ENCODE data around the gene IL17RA.
"Not testable (repeated sequence)": the region's sequence is repeated elsewhere in the genome, so short reads cannot be mapped to it uniquely, and the experiment has no call there.

Gene IL17RA, protein sequence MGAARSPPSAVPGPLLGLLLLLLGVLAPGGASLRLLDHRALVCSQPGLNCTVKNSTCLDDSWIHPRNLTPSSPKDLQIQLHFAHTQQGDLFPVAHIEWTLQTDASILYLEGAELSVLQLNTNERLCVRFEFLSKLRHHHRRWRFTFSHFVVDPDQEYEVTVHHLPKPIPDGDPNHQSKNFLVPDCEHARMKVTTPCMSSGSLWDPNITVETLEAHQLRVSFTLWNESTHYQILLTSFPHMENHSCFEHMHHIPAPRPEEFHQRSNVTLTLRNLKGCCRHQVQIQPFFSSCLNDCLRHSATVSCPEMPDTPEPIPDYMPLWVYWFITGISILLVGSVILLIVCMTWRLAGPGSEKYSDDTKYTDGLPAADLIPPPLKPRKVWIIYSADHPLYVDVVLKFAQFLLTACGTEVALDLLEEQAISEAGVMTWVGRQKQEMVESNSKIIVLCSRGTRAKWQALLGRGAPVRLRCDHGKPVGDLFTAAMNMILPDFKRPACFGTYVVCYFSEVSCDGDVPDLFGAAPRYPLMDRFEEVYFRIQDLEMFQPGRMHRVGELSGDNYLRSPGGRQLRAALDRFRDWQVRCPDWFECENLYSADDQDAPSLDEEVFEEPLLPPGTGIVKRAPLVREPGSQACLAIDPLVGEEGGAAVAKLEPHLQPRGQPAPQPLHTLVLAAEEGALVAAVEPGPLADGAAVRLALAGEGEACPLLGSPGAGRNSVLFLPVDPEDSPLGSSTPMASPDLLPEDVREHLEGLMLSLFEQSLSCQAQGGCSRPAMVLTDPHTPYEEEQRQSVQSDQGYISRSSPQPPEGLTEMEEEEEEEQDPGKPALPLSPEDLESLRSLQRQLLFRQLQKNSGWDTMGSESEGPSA

DNA sequence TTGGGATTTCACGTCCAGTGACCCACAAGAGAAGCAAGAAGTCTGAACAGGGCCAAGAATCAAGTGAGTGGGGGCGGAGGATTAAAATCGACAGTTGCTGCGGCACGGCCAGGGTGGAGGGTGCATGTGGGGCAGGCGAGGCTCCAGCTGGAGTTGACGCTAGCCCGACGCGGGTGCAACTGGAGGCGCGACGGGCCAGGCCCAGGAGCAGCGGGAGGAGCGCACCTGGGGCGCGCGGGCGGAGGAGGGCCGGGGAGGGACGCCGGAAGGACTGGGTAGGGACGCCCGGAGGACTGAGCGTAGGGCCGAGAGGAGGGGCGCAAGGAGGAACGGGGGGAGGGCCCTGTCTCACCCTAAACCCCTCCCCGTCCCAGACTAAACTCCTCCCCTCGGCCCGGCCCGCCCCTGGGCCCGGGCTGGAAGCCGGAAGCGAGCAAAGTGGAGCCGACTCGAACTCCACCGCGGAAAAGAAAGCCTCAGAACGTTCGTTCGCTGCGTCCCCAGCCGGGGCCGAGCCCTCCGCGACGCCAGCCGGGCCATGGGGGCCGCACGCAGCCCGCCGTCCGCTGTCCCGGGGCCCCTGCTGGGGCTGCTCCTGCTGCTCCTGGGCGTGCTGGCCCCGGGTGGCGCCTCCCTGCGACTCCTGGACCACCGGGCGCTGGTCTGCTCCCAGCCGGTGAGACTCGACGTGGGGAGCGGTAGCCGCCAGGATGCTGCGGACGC lies at the start of gene IL17RA:
Gene IL17RA, plus strand, starts transcription at position 447 of the 723 bp plus-strand sequence. Its CDS starts 92 bp downstream, at position 539.
- peak; percentile 87 to 88 for DNase-seq (ENCODE audit: extremely low read depth in 1 of 2, low read depth in 1 of 2)

DNA sequence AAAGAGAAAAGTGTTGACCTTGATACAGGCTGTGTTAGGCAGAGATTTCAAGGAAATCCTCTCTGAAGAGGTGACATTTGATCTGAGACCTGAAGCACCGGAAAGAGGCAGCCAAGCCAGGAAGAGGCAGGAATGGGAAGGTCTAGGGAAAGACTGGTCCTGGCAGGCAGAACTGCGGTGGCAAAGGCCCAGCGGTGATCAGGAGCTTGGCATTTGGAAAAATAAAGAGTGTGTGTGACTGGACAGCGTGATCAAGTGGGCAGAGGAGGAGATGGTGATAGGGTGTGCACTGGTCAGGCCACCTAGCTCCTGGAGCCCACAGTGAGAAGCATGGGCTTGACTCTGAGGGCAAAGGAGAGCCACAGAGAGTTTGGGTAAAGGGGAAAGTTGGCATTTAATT lies 49.6 kb upstream of the IL17RA start:
- no peak for DNase-seq (ENCODE audit: extremely low read depth in 1 of 2, low read depth in 1 of 2)

DNA sequence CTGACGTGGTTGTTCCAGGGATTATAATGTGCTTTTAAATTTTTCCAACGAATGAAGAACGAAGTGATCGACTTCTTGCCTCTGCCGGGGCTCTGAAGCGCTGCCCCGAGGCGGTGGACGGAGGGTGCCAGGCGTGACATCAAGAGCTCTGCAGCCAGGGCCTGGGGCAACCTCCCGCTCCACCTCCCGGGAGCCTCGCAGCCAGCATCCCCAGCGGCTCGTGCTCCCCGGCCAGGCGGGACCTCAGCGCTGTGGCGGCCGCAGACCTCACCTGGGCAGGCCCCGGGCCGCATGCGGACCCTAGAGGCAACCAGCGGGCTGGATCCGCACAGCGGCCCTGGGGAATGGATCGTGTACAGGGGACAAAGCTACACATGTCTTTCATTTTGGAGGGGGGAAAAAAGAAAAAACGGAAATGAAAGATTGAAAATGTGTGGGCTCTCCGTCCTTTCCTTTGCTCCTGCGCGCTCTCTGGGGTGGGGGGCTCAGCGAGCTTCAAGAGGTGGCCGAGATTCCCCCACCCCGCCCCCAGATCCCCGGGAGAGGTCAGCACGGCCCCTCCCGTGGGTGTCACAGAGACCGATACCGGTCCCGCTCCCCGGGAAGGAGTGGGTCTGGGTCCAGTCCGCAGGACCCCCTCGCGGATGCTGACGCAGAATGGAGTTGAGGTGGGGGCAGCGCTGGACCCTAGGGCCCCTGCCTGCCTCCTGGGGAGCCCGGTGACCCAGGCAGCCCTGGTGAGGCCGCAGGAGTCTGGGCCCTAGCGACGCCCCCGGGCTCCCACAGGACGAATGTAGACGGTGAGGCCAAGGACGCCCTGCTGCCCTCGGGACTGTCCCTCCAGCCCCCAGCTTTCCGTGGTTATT lies 48.6 kb upstream of the IL17RA start:
- not testable (repeated sequence) for DNase-seq (ENCODE audit: extremely low read depth in 1 of 2, low read depth in 1 of 2)

DNA sequence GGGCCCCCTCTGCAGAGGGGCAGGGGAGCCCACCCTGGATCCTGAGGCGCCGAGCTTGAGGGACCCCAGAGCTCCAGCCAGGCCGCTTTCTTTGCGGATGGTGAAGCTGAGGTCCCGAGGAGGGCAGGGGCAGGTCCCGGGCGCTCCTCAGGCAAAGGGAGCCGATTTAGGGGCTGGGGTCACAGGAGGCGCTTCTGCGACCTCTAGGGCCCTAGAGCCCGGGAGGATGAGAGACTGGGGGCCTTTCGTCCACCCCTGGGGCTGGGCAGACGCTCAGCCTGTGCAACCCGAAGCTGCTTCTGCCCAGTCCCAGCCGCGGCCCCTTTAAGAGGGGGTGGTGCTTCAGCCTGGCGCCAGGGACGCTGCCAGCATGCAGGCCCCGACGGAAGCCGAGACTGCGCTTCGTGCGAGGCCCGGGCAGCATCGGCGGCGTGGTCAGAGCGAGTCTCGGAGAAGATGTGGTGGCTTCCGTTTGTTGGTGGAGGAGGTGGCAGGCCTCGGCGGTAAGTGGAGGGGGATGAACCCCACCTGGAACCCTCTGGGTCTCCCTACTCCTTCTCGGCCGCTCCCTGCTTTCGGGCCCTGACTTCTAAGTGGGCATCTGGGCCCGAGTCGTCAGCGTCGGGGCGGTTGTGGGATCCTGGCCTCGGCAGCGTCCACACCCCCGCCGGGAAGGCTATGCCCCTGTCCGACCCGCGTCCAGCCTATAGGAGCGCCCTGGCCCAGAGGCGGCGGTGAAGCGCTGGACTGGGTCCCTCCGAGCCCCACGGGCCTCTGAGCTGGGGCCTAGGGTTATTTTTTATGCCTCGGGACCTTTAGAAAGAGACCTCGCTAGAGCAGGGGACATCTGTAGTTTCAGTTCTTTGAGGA lies 47.7 kb upstream of the IL17RA start:
- not testable (repeated sequence) for DNase-seq (ENCODE audit: extremely low read depth in 1 of 2, low read depth in 1 of 2)

DNA sequence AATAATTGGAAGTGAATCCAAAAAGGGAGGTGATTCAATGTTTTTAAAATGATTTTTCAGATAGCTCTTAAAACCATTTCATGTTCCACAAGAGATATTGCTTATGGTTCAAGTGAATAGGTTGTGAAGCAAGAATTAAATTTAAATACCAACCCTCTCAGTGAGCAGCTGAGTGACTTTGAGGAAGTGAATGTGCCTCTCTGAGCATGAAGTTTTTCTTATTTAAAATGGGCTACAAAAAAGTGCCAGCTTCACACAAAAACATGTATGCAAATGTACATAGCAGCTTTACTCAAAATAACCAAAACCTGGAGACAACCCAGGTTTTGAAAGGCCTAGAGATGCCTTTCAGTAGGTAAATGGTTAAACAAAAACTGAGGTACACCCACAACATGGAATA lies 41.3 kb upstream of the IL17RA start:
- DNase-seq (ENCODE audit: extremely low read depth in 1 of 2, low read depth in 1 of 2): no peak

DNA sequence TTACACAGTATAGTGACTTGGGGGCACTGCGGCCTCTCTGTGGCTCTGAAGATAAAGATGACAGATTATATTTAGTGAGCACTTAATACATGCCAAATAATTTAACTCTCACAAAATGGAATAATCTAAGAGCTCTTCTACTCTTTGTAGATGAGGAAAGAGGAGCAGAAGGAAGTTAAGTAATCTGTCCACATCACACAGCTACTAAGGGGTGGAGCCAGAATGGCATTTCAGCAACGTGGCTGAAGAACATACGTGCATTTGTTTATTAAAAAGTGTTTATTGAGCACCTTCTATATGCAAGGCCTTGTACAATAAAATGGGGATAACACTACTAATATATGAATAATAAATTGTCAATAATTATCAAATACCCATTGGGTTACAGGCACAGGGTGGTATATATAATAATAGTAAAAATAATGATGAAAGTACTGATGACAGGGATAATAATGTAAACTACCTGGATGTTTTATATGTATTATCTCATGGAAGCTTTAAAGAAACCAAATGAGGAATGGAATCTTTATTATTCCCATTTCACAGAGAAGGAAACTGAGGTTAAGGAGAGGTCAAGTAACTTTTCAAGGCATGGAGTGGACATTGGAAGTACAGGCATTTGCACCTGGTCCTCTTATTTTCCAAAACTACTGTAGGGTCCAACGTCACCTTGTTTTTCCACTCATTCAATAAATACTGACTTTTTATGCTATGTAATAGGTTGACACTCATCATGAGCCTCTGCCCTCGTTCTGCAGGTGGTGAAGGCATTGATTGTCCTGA lies 38.0 kb upstream of the IL17RA start:
- DNase-seq (ENCODE audit: extremely low read depth in 1 of 2, low read depth in 1 of 2): no peak

DNA sequence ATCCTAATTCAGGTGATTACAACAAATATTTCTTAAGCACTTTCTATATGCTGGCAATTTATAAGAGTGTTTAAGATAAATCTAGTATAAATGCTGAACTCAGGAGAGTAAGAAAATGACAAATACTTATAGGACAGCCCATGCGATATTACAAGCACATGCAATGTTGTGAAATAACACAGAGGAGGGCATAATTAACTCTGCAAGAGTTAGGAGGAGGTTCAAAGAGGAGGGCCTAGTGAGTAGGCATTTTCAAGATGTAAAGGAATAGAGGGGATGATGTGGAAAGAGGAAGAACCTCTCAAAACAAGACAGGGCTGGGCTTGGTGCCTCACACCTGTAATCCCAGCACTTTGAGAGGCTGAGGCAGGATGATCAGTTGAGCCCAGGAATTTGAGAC lies 37.1 kb upstream of the IL17RA start:
- no peak for DNase-seq (ENCODE audit: extremely low read depth in 1 of 2, low read depth in 1 of 2)

DNA sequence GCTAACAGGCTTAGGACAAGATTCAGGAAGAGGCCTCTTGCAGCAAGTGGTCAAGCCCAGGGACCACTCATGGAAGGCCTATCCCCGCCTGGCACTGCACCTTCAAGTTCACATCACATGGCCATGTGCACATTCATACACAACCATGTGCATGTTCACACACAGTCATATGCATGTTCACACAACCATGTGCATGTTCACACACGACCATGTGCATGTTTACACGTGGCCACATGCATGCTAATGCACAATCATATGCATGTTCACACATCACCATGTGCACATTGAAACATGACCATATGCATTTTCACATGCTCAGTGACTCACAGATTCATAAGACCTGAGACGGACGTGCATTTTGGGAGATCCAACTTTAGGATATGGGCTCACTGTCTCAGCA lies 28.7 kb upstream of the IL17RA start:
- DNase-seq (ENCODE audit: extremely low read depth in 1 of 2, low read depth in 1 of 2): no peak

DNA sequence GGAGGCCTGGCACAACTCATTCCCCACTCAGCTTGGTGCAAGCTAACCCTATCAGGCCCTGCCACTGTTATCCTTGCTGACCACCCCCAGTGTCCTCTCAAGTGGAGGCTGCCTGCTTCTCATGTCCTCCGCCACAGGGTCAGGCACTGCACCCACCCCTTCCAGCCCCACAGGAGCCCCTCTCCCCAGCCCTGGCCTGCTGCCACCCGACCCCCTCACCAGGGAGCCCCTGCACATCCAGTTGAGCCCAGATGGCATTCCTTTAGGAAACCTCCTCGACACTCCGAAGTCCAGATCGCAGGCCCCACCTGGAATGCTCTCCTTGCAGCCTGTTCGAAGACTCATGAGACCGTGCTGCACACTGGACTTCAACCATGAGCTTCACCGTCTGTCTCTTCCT lies 28.0 kb upstream of the IL17RA start:
- no peak for DNase-seq (ENCODE audit: extremely low read depth in 1 of 2, low read depth in 1 of 2)

DNA sequence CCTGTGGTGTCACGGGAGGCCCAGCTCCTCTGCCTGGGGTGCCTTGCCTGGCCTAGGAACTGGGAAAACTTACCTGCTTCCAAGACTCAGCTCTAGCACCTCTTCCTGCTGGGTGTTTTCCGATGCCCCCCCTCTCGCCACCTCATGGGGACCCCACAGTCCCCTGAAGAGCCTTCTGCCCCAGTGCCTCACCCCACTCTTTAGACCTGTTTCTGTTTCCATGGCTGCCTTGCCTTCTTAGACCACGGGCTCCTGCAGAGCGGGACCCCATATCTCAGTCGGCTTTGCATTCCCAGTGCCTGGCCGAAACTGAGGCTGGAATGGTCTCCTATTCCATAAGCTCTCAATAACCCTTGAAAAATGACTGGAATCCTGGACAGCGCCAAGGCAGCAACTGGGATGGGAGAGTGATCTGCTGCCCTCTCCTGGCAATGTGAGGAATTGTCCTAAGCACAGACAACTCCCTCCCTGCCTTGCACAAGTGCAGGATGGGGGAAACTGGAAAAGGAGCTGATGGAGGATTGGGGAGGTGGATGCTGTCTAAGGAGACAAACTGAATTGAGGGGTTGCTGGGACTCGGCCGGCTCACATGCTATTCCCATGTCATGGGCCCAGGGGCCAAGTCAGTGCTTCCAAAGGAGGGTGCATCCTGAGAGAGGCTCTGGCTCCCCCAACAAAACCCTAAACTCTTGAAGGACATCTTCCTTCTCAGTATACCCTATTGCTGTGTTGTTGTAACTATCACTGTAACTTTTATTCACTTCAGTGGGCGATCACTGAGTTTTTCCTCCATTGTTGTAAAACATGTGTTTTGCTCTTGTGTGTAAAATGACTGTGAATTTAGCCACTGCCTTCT lies 26.6 kb upstream of the IL17RA start:
- DNase-seq (ENCODE audit: extremely low read depth in 1 of 2, low read depth in 1 of 2): no peak

DNA sequence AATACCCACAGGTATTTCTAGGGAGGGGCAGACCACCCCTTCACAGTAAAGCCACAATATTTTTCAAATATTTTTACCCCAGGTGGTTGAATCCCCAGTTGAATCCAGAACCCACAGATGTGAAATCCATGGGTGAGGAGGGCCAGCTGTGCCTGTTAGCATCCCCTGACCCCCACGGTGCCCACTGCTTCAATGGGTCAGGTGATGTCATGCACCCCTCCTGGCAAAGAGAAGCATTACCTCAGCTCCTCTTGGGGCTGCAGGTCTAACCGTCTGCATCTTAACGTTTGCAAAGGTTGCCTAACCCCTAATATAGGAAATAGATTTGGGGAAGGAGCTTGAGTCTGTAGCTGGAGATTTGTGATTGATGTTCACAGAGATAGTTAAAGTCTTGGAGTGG lies 24.7 kb upstream of the IL17RA start:
- DNase-seq (ENCODE audit: extremely low read depth in 1 of 2, low read depth in 1 of 2): no peak

DNA sequence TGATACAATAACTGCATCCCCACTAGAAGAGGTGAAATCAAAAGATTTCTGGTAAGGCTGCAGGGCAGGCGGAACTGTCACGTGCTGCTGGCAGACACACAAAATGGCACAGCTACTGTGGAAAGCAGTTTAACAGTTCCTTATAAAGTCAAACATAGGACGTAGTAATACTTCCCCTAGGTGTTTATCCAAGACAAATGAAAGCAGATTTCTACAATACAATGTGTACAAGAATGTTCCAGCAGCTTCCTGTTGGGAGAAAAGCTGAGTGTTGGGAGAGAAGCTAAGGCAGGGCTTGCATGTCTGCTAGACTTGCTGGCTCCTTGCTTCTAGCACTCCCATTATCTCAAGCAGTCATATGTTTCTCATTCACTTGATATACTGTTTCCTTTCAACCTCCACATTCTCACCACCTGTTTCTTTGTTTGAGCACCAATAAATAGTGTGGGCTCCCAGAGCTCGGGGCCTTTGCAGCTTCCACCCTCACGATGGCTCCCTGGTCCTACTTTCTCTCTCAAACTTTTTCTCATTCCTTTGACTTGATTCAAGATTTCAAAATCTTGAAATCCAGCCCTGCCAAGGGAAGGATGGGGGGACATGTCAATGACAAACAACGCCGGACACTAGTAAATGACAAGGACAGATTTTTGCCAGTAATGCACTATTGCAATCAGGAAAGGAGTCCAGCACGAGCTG lies 21.2 kb upstream of the IL17RA start:
- DNase-seq (ENCODE audit: extremely low read depth in 1 of 2, low read depth in 1 of 2): no peak

DNA sequence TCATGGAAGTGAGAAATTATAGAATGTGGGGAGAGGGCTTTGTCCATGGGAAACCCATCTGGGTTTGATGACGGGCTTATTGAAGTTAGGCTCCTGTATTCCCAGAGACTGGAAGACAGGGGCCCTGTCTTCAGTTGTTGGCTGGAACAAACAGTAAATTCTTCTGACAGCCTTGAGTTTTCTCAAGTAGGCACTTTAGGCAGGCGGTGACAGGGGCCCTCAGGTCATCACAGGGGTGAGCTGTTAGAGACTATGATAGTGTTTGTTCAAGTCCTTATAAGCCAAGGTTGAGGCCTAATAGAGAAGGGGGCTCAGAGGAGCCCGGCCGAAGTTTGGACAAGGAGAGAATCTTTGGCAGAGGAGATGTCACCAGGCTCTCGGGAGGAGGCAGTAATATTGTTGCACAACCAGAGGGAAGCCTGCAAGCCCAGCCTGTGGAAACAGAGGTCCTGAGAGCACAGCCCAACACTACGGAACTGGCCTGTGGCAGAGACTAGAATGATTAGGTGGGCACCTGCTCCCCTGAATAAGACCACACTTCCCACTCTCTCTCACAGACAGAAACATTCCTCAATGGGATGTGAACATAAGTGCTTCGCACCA lies 20.2 kb upstream of the IL17RA start:
- no peak for DNase-seq (ENCODE audit: extremely low read depth in 1 of 2, low read depth in 1 of 2)

DNA sequence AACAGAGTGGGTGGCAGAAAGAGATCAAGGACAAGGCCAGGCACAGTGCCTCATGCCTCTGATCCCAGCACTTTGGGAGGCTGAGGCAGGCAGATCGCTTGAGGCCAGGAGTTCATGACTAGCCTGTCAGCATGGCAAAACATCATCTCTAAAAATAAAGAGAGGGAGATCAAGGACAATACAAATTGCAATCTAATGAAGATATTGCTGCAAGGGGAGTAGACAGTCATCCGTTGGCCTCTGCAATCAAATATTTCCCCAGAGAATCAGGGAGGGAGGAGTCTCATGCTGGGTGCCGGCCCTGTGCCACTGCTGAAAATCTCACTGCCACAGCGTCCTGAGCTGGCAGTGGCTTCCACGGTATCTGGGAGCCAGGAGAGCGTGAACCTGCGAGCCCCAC lies 19.4 kb upstream of the IL17RA start:
- DNase-seq (ENCODE audit: extremely low read depth in 1 of 2, low read depth in 1 of 2): no peak

DNA sequence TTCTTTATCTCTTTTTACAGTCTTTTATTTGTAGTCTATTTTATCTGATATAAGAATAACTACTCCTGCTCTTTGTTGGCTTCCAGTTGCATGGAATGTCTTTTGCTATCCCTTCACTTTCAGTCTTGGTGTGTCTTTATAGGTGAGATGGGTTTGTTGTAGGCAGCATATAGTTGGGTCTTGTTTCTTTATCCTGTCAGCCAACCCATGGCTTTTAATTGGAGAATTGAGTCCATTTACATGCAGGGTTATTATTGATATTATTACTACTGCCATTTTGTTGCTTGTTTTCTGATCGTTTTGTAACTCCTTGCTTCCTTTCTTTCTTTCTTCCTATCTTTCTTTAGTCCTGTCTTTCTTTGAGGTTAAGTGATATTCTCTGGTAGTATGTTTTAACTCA lies 11.9 kb upstream of the IL17RA start:
- DNase-seq (ENCODE audit: extremely low read depth in 1 of 2, low read depth in 1 of 2): no peak

DNA sequence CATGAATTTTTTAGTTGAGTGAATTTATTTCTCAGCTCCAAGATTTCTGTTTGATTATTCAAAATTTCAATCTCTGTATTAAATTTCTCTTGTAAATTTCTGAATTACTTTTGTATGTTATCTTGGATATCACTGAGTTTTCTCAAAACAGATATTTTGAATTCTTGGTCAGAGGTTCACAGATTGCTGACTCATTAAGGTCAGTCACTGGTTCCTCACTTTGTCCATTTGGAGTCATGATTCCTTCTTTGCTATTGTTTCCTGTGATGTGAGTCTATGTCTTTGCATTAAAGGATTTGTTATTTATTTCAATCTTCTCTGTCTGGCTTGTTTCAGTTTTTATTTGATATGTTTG lies 10.2 kb upstream of the IL17RA start:
- no peak for DNase-seq (ENCODE audit: extremely low read depth in 1 of 2, low read depth in 1 of 2)

DNA sequence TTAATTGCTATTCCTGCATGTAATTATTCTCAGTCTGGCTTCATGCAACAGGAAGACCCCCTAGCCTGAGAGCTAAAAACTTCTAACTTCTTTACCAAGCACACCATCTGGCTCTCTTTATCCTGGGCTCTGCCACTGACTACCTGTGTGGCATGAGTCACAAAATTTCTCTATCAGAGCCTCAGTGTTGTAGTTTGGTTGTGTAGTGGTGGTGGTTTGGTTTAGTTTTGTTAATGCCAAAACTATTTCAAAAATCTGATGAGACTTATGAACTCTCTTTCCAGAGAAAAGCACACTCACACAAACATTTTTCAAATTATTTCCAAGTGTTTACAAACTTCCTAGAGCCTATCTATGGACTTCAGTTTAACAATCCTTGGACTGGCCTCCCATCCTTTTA lies 7.5 kb upstream of the IL17RA start:
- DNase-seq (ENCODE audit: extremely low read depth in 1 of 2, low read depth in 1 of 2): no peak

Measured in stimulated activated CD8-positive, alpha-beta memory T cell treated with anti-CD3 and anti-CD28 coated beads, Interleukin-7, amount 100 ng/mL, for 48 hours (primary cell).